H1 (cell line): Measurements from ENCODE around the gene OCSTAMP. TPM values are rescaled to one million over a fixed set of nuclear protein-coding genes. Genes with fewer than 3 reads are reported as not detected.

Experiments used
- CTCF ChIA-PET: fragments of 300-600 bp; sonication (Branson Sonifier 250); formaldehyde crosslinking; loops from one replicate; lab custom pipeline; 2021; ENCODE audit not compliant: partially characterized antibody; lab: Charles Lee
- POLR2A ChIA-PET: fragments of 300-600 bp; sonication (Branson Sonifier 250); formaldehyde crosslinking; loops from one replicate; lab custom pipeline; 2021; ENCODE audit warnings: inconsistent platforms; ENCODE audit not compliant: partially characterized antibody; lab: Charles Lee
- DNase-seq, 2 experiments: peaks; one replicate each; pipeline versions ENCODE4 v3.0.0 to v3.0.0-alpha.2; 2010 to 2022; ENCODE audit warnings: low spot score in 2 of 2, low read depth in 1 of 2, mixed read lengths in 1 of 2
- FAIRE-seq: peaks from 2 replicates; lab custom pipeline; 2011; peaks lifted over from hg19 to GRCh38; lab: Jason Lieb, UNC
- H2AFZ ChIP-seq: 2 replicates; pipeline ENCODE4 v1.8.1; 2012; ENCODE audit warnings: low read length, inconsistent platforms
- H2AK5ac ChIP-seq: 2 replicates; pipeline ENCODE4 v1.6.1; 2013; ENCODE audit warnings: low read depth, low read length
- H2BK120ac ChIP-seq: replicated peaks from 2 replicates; pipeline ENCODE3; 2013; ENCODE audit warnings: low read depth, low read length, inconsistent platforms
- H2BK12ac ChIP-seq: 2 replicates; pipeline ENCODE4 v1.6.1; 2013; ENCODE audit warnings: low read depth, low read length
- H2BK15ac ChIP-seq: 2 replicates; pipeline ENCODE4 v1.6.1; 2013; ENCODE audit warnings: low read length
- H2BK20ac ChIP-seq: 2 replicates; pipeline ENCODE4 v1.6.1; 2013; ENCODE audit warnings: low read length
- H2BK5ac ChIP-seq: 2 replicates; pipeline ENCODE4 v1.6.1; 2013; ENCODE audit warnings: low read depth, low read length
- H3K14ac ChIP-seq: 2 replicates; pipeline ENCODE4 v1.6.1; 2013; ENCODE audit warnings: inconsistent platforms; ENCODE audit not compliant: insufficient read length
- H3K18ac ChIP-seq: 2 replicates; pipeline ENCODE4 v1.6.1; 2013; ENCODE audit warnings: low read length; ENCODE audit errors: extremely low read depth
- H3K23ac ChIP-seq: 2 replicates; pipeline ENCODE4 v1.6.1; 2013; ENCODE audit warnings: inconsistent platforms; ENCODE audit not compliant: insufficient read length
- H3K23me2 ChIP-seq: 2 replicates; pipeline ENCODE4 v1.6.1; 2013; ENCODE audit warnings: low read depth, low read length
- H3K27ac ChIP-seq: 2 replicates; pipeline ENCODE4 v1.6.1; 2011; ENCODE audit warnings: low read depth, low read length, inconsistent platforms
- H3K27me3 ChIP-seq, 4 experiments: replicated peaks in 1 of 4; 1 replicate in 1 of 4; 2 replicates in 3 of 4; pipeline versions ENCODE4 v1.6.1 to v1.8.1; 2011 to 2013; ENCODE audit warnings: low read length in 3 of 4, mild to moderate bottlenecking in 3 of 4, inconsistent platforms in 2 of 4, mixed read lengths in 2 of 4, moderate library complexity in 1 of 4; ENCODE audit not compliant: control insufficient read depth in 3 of 4, insufficient read depth in 3 of 4; ENCODE audit errors: extremely low read depth in 1 of 4
- H3K36me3 ChIP-seq, 4 experiments: 2 replicates each; pipeline versions ENCODE4 v1.6.1 to v1.8.1; 2011 to 2013; ENCODE audit warnings: mild to moderate bottlenecking in 4 of 4, low read length in 3 of 4, moderate library complexity in 2 of 4, control low read depth in 1 of 4, inconsistent platforms in 1 of 4; ENCODE audit not compliant: insufficient read depth in 4 of 4, control insufficient read depth in 2 of 4
- H3K4ac ChIP-seq: replicated peaks from 2 replicates; pipeline ENCODE3; 2013; ENCODE audit warnings: low read length, low read depth, mixed read lengths, inconsistent platforms; ENCODE audit not compliant: insufficient read length
- H3K4me1 ChIP-seq, 4 experiments: replicated peaks in 1 of 4; 1 replicate in 1 of 4; 2 replicates in 3 of 4; pipeline versions ENCODE4 v1.6.1 to v1.8.1; 2011 to 2013; ENCODE audit warnings: low read length in 3 of 4, inconsistent platforms in 2 of 4, mixed read lengths in 1 of 4; ENCODE audit not compliant: insufficient read depth in 4 of 4, control insufficient read depth in 3 of 4
- H3K4me2 ChIP-seq, 2 experiments: 2 replicates each; pipeline versions ENCODE4 v1.6.1 to v1.8.1; 2011 to 2013; ENCODE audit warnings: low read depth in 2 of 2, low read length in 2 of 2, control low read depth in 1 of 2, inconsistent platforms in 1 of 2, mild to moderate bottlenecking in 1 of 2; ENCODE audit not compliant: insufficient read depth in 1 of 2
- H3K4me3 ChIP-seq, 4 experiments: fragments of 200-600, 300-600 bp in 1 of 4; sonication (generic), shearing (Covaris generic), sonication (Bioruptor Twin) in 1 of 4; 2 replicates each; pipeline versions ENCODE4 v1.5.1 to v1.8.1; 2011 to 2016; ENCODE audit warnings: low read length in 4 of 4, low read depth in 3 of 4, control low read depth in 2 of 4, inconsistent platforms in 2 of 4, mild to moderate bottlenecking in 2 of 4, mixed read lengths in 1 of 4, moderate library complexity in 1 of 4; ENCODE audit not compliant: insufficient read depth in 2 of 4; ENCODE audit errors: extremely low read depth in 1 of 4
- H3K56ac ChIP-seq: replicated peaks from 2 replicates; pipeline ENCODE3; 2013; ENCODE audit warnings: low read depth, mild to moderate bottlenecking, mixed read lengths, low read length, inconsistent platforms; ENCODE audit not compliant: insufficient read length
- H3K79me1 ChIP-seq: 2 replicates; pipeline ENCODE4 v1.6.1; 2013; ENCODE audit warnings: low read depth, low read length, control low read depth
- H3K79me2 ChIP-seq, 2 experiments: 2 replicates each; pipeline versions ENCODE4 v1.6.1 to v1.8.1; 2012 to 2013; ENCODE audit warnings: low read length in 2 of 2, mild to moderate bottlenecking in 2 of 2, inconsistent platforms in 1 of 2; ENCODE audit not compliant: insufficient read depth in 2 of 2, control insufficient read depth in 1 of 2
- H3K9ac ChIP-seq, 4 experiments: replicated peaks in 1 of 4; 1 replicate in 1 of 4; 2 replicates in 3 of 4; pipeline versions ENCODE4 v1.6.1 to v1.8.1; 2011 to 2013; ENCODE audit warnings: low read depth in 3 of 4, low read length in 3 of 4, control low read depth in 2 of 4, mild to moderate bottlenecking in 2 of 4, moderate library complexity in 2 of 4, inconsistent platforms in 1 of 4; ENCODE audit errors: extremely low read depth in 1 of 4
- H3K9me3 ChIP-seq, 2 experiments: 2 replicates each; pipeline versions ENCODE4 v1.6.1 to v1.8.1; 2012 to 2013; ENCODE audit warnings: mild to moderate bottlenecking in 2 of 2, moderate library complexity in 2 of 2, control low read depth in 1 of 2, inconsistent platforms in 1 of 2, low read depth in 1 of 2, low read length in 1 of 2, mixed read lengths in 1 of 2; ENCODE audit not compliant: insufficient read depth in 2 of 2
- H4K20me1 ChIP-seq, 2 experiments: replicated peaks in 1 of 2; 2 replicates each; pipeline versions ENCODE3 to v1.8.1; 2011 to 2013; ENCODE audit warnings: inconsistent platforms in 2 of 2, low read length in 2 of 2, mild to moderate bottlenecking in 1 of 2; ENCODE audit not compliant: insufficient read depth in 2 of 2, control insufficient read depth in 1 of 2
- H4K5ac ChIP-seq: 2 replicates; pipeline ENCODE4 v1.6.1; 2013; ENCODE audit warnings: low read length, low read depth, mixed read lengths, inconsistent platforms; ENCODE audit not compliant: insufficient read length
- H4K8ac ChIP-seq: 2 replicates; pipeline ENCODE4 v1.8.0; 2013; ENCODE audit warnings: mild to moderate bottlenecking, moderate library complexity, low read length, inconsistent platforms; ENCODE audit not compliant: insufficient read depth; ENCODE audit errors: extremely low read depth
- H4K91ac ChIP-seq: replicated peaks from 2 replicates; pipeline ENCODE3; 2013; ENCODE audit warnings: low read length, mixed read lengths, inconsistent platforms; ENCODE audit not compliant: insufficient read length
- BRCA1 ChIP-seq: IDR thresholded peaks from 2 replicates; pipeline ENCODE4 v1.6.1; 2012; ENCODE audit warnings: low read depth, low read length, improper control_type of control experiment
- EZH2 ChIP-seq: fragments of 200-600 bp; sonication (generic); IDR thresholded peaks from 2 replicates; pipeline ENCODE4 v1.7.1; 2012; ENCODE audit warnings: low read depth, mild to moderate bottlenecking, moderate library complexity, low read length, inconsistent platforms; ENCODE audit not compliant: severe bottlenecking
- FOSL1 ChIP-seq: IDR thresholded peaks from 2 replicates; pipeline ENCODE4 v1.6.1; 2011; ENCODE audit warnings: mild to moderate bottlenecking, low read depth, low read length, moderate library complexity; ENCODE audit not compliant: insufficient read depth
- GABPA ChIP-seq: IDR thresholded peaks from 2 replicates; pipeline ENCODE4 v1.6.1; 2011; ENCODE audit warnings: mild to moderate bottlenecking, low read length, moderate library complexity, borderline replicate concordance; ENCODE audit not compliant: insufficient read depth
- NANOG ChIP-seq: IDR thresholded peaks from 2 replicates; pipeline ENCODE4 v1.6.1; 2011; ENCODE audit warnings: low read length, low read depth, mild to moderate bottlenecking, inconsistent platforms; ENCODE audit not compliant: insufficient read depth, poor library complexity, severe bottlenecking
- POLR2AphosphoS5 ChIP-seq: IDR thresholded peaks from 2 replicates; pipeline ENCODE4 v1.6.1; 2011; ENCODE audit warnings: low read depth, low read length
- RBBP5 ChIP-seq: IDR thresholded peaks from 2 replicates; pipeline ENCODE4 v1.7.1; 2012; ENCODE audit warnings: low read depth, mild to moderate bottlenecking, inconsistent platforms, low read length, moderate library complexity, borderline replicate concordance
- SIRT6 ChIP-seq: IDR thresholded peaks from one replicate; pipeline ENCODE4 v1.7.1; 2012; ENCODE audit warnings: low read length, inconsistent platforms
- SP2 ChIP-seq: IDR thresholded peaks from 2 replicates; pipeline ENCODE4 v1.6.1; 2012; ENCODE audit warnings: mild to moderate bottlenecking, low read length, inconsistent platforms
- SUZ12 ChIP-seq: fragments of 200-600 bp; sonication (generic); IDR thresholded peaks from 2 replicates; pipeline ENCODE4 v1.6.1; 2012; ENCODE audit warnings: mild to moderate bottlenecking, inconsistent platforms, low read length, moderate library complexity, mixed read lengths
- TEAD4 ChIP-seq: IDR thresholded peaks from 2 replicates; pipeline ENCODE4 v1.6.1; 2012; ENCODE audit warnings: low read depth, low read length, inconsistent platforms, mixed read lengths
- WGBS, 2 experiments: shearing (Covaris generic) in 1 of 2; methylation state at CpG; one replicate each; pipeline versions ENCODE4 v1.1.6 to v1.1.7; 2013 to 2015; ENCODE audit warnings: low lambda C conversion rate in 2 of 2, mixed read lengths in 2 of 2, inconsistent platforms in 1 of 2, low coverage in 1 of 2, missing lambda C conversion rate in 1 of 2; ENCODE audit not compliant: insufficient replicate concordance in 2 of 2, insufficient coverage in 1 of 2, insufficient read length in 1 of 2; ENCODE audit errors: extremely low coverage in 1 of 2, missing lambda C conversion rate in 1 of 2; 5-methylcytosine and 5-hydroxymethylcytosine counted together
- polyA plus RNA-seq, 7 experiments: library from polyadenylated mRNA; depleted of rRNA in 3 of 7; stranded (reverse) in 5 of 7; unstranded in 2 of 7; fragments of >200 nt in 5 of 7; fragments of 200-250 nt in 2 of 7; gene quantifications; 1 replicate in 5 of 7; 2 replicates in 1 of 7; 4 replicates in 1 of 7; pipeline versions ENCODE4 v1.2.1 to v1.2.3, GENCODE V29; 2011 to 2013; ENCODE audit warnings: missing spikeins in 2 of 7, mixed read lengths in 2 of 7
- total RNA-seq: library from RNA; stranded (reverse); fragmentation: NEBNext Ultra II Directional; extraction: Animal tissue kit (Norgen Biotek cat#: 25700); gene quantifications from 2 replicates; pipeline ENCODE4 v1.2.1, GENCODE V29; 2021
- TF ChIP-seq, protein P1 (sequence below): IDR thresholded peaks from 2 replicates; pipeline ENCODE4 v1.6.1; 2012; ENCODE audit warnings: low read length, inconsistent platforms

The OCSTAMP gene
- total and polyA plus RNA-seq, 2 of the 8 experiments (the other 6 are each of a cell fraction or from before 2014, with no cell fraction given), result 0.09 to 0.13 TPM

DNA sequence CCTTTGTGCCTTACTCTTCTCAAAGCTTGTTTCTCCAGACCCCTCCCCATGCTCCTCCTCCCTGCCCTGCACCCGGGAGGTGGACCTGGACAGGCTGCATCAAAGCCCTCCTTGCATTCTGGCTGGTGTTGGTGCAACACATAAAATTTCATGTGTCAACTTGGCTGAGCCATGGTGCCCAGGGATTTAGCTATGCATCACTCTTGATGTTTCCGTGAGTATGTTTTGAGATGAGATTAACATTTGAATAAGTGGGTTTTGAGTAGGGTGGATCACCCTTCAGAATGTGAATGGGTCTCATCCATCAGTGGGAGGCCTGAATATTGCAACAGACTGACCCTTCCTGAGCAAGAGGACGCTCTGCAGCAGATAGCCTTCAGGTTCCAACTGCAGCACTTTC lies 4.4 kb upstream of the OCSTAMP start:
- H2BK15ac ChIP-seq, result 0 out of 2 replicates have a peak overlapping the region, but pooled peaks have one; percentile 33
- no peak overlapping the region for H3K23ac ChIP-seq
- no peak overlapping the region for H4K5ac ChIP-seq
- H2AK5ac ChIP-seq, result no peak overlapping the region
- no peaks in the 10 kb centered on the region for H4K20me1 ChIP-seq
- H3K4me1 ChIP-seq, result peaks cover 13 to 35% (median 23%) of the 10 kb centered on the region in 4 experiments
- H3K27me3 ChIP-seq, result no peaks in the 10 kb centered on the region; a peak in 1 of 7 replicates
- peak overlapping the region; percentile 57 for H3K18ac ChIP-seq
- peak overlapping the region; percentile 16 for H4K91ac ChIP-seq
- POLR2A ChIA-PET, result interaction anchor here (0.9 to 1.2 kb wide), 3 partner anchors 10 to 40 kb away, joined by 3 to 7 read pairs (median 3); no protein-coding TSS in a partner anchor
- CTCF ChIA-PET, result interaction anchor here (0.5 to 7.7 kb wide), 12 partner anchors 6 to 598 kb away, joined by 3 to 64 read pairs (median 4); no protein-coding TSS in a partner anchor
- peak overlapping the region; percentile 71; the same call in 1 of the 2 replicates for H2BK12ac ChIP-seq
- H3K23me2 ChIP-seq, result no peaks in the 10 kb centered on the region
- peak overlapping the region; percentile 24 to 41 for H3K4me2 ChIP-seq
- peak overlapping the region; percentile 48 for H2BK5ac ChIP-seq
- H2BK120ac ChIP-seq, result no peak overlapping the region
- H3K36me3 ChIP-seq, result no peaks in the 10 kb centered on the region
- H3K9ac ChIP-seq, result no peak overlapping the region
- no peaks in the 10 kb centered on the region for H3K9me3 ChIP-seq
- no peak overlapping the region; a peak in 1 of 8 replicates for H3K4me3 ChIP-seq
- WGBS, 2 experiments, result 42% methylated on average over 3 of the region's 3 CpGs; no CpG with 5 or more reads in 1 of the 2 experiments
- no peak overlapping the region for H3K27ac ChIP-seq
- no peaks in the 10 kb centered on the region for H3K79me2 ChIP-seq
- FAIRE-seq (no peak), DNase-seq (no peak)
- no peak overlapping the region for H4K8ac ChIP-seq
- no peak overlapping the region for H3K4ac ChIP-seq
- H2BK20ac ChIP-seq, result peak overlapping the region; percentile 21; the same call in 1 of the 2 replicates
- H2AFZ ChIP-seq, result no peak overlapping the region
- no peak overlapping the region for H3K14ac ChIP-seq
- no peak overlapping the region for H3K56ac ChIP-seq
- no peaks in the 10 kb centered on the region for H3K79me1 ChIP-seq
- no peak for TF ChIP-seq SP2
- TF ChIP-seq BRCA1, result no peak
- TF ChIP-seq NANOG, result no peak
- TF ChIP-seq RBBP5, result no peak
- TF ChIP-seq TEAD4, result no peak
- TF ChIP-seq, protein P1, sequence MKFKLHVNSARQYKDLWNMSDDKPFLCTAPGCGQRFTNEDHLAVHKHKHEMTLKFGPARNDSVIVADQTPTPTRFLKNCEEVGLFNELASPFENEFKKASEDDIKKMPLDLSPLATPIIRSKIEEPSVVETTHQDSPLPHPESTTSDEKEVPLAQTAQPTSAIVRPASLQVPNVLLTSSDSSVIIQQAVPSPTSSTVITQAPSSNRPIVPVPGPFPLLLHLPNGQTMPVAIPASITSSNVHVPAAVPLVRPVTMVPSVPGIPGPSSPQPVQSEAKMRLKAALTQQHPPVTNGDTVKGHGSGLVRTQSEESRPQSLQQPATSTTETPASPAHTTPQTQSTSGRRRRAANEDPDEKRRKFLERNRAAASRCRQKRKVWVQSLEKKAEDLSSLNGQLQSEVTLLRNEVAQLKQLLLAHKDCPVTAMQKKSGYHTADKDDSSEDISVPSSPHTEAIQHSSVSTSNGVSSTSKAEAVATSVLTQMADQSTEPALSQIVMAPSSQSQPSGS, result no peak
- no peak for TF ChIP-seq GABPA
- TF ChIP-seq FOSL1, result no peak
- TF ChIP-seq SIRT6, result no peak
- TF ChIP-seq POLR2AphosphoS5, result no peak
- TF ChIP-seq SUZ12, result no peak
- no peak for TF ChIP-seq EZH2
